GM18499 (cell line): ENCODE data around the gene ERG.

Experiments
- ATAC-seq: cut with Tn5 transposase; IDR thresholded peaks from one replicate; pipeline ENCODE4 v1.9.1; 2021; ENCODE audit warnings: moderate number of reproducible peaks; ENCODE audit not compliant: insufficient read depth, unreplicated experiment

Gene ERG

DNA sequence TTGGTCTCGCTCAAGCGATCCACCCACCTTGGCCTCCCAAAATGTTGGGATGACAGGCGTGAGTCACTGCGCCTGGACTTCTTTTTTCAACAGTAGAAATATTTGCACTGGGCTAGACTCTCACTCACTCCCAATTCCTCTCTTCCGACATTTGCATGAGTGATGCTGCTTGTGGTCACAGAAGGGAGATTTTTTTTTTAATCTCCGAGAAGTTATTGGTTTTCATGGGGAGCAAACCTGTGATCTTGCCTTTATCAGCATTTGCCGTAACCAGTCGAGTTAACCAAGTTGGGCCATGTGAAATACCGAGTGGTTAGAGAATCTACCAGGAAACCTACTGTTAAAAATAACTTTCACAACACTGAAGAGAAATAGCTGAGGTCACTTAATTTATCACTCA, 21.1 kb downstream of the ERG start:
- no peak for ATAC-seq

DNA sequence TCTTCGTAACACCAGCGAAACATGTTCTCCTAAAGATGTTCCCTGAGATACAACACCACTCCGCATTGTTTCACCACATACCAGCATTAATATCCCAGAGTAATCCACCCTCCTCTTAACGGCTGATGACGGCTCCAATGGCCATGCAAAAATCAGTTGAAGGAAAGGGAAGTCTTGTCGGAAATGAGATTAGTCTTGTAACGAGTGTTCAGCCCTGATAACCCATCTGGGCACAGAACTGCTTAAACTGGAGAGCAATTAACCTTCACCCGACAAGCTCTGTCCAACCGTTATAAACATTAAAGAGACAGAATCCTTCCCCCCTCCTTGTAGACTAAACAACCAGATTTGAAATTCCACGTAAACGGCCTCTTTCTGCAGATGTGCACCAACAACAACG, 21.9 kb downstream of the ERG start:
- ATAC-seq, result no peak

DNA sequence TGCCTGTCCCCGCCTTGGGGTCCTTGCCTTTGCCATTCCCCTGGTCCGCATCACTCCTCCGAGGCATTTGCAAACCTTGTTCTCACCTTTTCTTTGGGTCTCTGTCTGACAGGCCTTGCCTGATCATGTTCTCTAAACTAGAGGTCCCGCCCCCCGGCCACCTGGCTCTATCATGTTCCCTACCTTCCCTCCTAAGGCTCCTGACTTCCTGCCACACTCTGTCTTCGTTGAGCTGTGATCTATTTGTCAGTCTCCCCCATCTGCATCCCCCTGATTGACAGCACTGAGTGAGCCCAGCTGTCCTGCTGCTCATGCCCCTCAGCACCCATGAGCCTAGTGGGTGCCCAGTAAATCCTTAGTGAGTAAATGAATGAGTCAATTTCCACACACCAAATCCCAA, 22.8 kb downstream of the ERG start:
- ATAC-seq, result no peak

DNA sequence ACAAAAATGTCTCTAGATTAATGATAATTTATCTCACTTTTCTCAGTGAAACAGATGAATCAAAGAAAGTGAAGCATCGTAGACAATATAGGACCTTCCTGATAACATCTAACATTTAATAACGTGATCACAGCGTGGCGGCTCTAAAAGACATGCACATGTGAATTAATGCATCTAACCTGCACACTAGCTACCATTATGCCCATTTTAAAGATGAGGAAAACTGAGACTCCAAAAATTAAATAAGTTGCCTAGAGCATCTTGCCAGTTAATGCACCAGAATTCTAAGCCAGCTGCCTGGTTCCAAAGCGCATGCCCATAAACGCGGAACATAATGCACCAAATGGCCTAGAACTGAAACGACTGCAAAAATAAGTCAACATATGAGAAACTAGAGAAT, 23.5 kb downstream of the ERG start:
- no peak for ATAC-seq

DNA sequence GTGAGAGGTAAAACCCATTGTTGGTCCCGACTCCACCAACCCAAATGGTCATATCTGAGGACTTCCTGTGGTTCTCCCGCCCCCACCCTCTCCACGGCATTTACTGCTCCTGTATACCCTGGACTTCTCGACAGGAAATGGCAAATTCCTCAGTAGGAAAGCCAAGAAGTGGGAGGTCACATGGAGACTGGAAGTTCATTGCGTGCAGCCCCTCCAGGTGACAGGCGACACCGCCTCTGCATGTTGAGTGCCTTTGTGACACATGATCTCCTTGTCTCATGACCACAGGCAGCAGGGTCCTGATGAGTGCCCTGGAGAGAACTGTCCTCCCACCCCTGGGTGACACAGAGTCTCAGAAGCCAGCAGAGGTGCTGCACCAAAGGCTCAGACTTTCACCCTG, 24.2 kb downstream of the ERG start:
- ATAC-seq, result no peak

DNA sequence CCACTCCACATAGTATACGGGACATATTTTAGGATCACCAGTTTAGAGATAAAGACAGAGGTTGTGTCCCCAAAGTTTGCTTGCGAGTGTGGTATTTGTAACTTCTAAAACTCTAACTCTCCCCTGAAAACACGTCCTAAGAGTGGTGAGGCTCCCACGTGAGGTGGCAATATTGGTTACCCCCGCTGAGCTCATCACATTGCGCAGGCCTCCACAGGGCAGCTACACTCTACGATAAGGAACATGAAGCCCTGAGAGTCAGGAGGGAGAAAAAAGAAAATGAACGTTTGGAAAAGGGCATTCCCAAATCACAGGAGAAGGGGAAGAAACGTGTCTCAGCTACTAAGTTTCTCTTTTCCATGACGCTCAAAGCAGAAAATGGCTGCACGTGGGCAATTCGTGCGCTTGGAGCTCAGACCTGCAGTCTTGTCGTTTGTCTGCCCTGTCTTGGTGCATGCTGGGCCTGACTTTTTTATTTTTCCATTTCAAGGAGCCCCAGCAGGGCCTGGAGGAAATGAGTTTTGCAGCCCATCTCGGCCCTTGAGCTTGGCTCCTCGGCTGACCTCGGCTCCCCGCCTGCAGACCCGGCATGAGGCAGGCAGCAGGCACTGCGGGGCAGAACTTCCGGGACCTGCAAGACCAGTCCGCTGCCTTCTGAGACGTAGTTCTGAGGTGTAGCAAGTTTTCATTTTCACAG, 25.7 kb downstream of the ERG start:
- ATAC-seq, result no peak

DNA sequence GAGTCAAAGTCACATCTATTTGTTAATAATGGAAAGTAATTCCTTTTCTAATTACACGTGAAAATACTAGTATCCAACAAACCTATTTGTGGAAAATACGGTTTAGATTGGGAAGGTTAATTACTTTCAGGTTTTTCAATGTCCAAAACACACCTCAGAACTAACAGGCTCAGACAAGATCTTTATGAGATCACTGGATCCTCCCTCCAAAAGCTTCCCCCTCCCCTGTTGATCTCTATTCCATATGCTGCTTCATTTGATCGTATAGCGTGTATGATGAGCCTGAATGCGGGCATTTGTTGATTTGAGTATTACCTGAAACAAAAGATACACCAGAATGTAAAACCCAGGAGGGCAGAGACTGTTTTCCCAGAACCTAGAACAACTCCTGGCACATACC, 26.5 kb downstream of the ERG start:
- ATAC-seq, result no peak

DNA sequence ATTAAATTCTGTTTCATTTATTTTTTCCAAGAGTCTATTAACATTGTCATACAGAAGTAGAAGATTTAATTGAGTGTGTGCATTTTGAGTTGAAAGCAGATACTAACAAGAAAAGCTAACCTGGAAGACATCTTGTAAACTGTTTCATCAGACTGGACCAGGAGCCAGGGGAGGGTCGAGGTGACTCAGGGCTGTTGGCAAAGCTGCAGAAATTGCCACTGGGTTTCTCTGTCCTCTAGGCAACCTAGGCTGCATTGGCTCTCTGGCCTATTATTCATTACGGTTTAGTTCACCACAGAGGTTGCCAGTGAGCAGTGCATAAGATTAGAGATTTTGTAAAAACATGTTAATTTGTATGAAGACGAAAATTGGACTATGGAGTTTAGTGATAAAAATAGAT, 27.5 kb downstream of the ERG start:
- no peak for ATAC-seq

DNA sequence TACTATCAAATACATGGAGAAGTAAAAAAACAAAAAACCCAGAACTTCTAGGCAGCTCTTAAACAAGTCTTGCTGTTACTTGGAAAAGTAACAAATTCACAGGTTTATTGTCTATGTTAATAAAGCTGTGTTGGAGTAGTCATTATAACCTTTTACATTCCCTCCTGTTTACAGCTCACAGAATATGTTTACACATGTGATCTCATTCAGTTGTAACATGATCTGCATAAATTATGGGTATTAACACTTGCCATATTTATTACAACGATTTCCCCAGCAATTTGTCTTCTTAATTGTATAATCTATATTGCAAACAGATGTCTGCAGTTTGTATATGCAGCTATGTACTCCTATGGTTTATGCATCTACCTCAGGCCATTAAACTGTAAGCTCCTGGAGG, 28.6 kb downstream of the ERG start:
- ATAC-seq, result no peak

DNA sequence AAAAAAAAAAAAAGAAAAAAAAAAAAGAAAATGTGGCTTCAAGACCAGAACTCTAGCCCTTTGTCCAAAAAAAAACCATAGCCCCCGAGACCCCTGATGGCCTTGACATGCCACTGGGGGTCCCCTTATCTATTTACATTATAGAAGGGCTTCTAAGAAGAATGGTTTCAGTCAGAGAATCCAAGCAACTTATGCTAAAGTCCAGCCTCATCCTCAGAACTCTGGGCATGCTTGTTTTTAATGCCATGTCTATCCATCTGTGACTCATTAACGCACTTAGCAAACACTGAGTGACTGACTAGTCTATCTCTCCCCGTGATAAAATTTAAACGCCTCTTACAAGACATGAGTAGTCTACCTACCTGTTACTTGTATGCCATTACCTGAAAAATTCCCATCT, 29.3 kb downstream of the ERG start:
- ATAC-seq, result no peak

DNA sequence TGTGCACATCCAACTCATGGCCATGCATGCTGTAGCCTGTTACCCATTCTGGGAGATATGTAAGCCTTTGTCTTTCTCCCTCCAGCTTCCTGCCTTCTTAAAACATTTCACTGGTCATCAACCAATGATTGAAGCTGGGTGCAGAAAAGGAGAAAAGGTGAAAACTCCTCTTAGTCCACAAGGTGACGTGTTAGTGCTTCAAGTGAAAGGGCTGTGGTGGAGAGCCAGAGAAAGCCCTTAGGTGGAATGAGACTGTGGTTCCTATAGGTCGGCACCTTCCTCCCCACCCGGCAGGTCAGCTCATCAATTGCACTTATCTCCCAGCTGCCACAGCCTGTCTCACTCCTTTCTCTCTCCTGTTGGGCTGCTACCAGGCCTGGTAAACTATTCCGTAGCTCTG, 30.4 kb downstream of the ERG start:
- ATAC-seq, result no peak

DNA sequence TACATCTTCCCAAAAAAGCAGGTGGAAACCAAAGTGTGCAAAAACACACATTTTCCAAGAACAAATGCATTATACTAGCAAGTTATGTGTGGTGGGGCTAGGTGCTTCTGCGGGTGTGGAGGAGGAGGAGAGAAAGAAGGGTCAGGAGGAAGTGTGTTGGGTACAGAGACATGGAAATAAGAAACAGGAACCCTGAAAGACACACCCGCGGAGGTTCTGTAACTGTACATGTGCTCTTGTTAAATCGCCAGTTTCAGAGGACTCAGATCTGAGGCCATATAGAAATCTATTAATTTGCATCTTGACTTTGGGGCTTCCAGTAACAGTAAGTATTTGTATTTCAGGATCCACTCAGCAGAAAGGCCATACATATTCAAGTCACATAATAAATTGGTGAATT, 30.9 kb downstream of the ERG start:
- no peak for ATAC-seq

DNA sequence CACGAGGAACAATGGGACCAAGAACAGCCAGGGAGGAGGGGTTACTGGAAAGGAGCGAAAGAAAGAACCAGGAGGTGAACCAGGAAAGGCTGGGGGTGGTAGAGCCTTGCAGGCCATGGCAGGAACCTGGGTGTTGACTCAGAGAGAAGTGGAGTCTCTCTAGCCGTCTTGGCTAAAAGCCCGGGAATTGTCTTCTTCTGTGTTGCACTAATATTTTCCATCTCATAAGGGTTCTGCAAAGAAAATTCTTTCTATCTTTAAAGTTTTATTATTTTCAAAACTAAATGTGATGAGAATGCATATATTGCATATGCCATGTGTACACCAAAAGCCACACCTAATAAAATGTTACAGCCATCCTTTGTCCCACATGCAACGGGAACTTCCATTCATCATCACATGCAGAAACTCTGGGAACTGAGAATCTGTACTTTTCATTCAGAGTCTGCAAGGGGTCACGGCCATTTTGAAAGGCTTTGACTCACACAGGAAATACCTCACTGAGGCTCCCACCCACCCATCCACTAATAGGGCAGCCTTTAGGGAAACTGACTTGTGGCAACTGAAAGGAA, 38.0 kb downstream of the ERG start:
- no peak for ATAC-seq

DNA sequence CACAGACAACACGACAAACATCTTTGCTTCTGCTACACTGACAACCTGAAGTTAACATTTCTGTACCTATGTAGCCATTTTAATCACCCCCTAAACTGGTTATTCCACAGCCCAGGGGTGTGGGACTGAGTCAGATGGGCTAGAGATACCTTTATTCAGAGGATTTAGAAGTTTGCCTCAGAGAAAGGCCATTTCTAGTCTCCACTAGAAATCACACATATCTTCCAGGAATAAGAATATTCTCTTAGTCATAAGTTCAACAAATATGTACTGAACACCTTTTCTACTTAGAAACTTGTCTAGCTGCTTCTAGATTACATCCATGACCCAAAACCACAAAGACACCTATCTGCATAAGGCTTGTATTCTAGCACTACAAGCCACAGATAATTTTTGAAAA, 38.8 kb downstream of the ERG start:
- ATAC-seq, result no peak

DNA sequence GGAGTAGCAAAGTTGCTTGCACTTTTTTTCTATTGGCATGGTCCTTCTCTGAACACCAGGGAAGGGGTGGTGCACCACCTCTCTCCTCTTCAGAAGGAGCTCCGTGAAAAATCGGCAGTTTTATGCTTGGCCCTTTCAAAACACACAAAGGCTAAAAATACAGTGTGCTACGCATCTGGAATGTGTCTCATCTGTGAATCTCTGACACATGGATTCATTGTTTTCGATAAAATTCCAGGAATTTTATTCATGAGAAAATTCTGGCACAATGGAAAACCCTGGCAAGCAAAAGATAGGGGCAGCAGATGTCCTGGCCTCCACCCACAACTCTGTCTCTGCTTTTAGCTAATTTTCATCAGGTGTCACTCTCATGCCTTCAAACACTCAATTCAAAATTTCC, 42.9 kb downstream of the ERG start:
- no peak for ATAC-seq

DNA sequence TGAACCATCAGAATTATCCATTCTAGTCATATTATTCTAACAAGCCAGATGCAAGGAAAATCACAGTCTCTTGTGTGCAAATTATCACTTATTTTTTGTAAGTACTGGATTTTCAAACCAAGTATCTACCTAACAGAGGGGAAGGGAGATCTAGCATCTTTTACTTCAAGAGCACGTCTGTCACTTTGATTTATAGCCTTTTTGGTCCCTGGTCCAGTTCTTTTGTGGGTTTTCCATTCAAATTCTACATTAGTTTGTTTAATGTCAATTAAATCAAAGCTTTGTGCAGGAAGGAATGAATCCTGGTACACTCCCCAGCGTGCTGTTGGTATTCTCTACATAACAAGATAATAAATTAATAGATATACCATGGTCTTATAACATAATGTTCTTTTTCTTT, 43.6 kb downstream of the ERG start:
- no peak for ATAC-seq

DNA sequence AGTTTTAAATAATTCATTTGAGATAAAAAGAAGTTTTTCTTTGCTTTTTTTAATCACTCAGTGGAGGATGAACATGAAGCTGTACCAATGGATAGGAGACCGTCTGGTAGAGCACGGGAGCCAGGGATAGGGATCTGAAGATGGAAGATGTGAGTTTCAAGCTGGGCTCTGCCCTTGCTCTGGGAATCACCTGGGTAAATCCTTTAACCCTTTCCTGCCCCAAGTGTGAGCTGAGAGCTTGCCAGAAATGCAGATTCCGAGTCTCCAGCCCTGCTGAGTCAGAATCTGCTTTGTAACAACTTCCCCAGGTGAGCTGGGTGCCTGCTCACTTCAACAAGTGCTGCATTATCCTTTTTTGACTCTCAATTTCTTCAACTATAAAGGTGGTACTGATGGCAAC, 44.1 kb downstream of the ERG start:
- ATAC-seq, result no peak

DNA sequence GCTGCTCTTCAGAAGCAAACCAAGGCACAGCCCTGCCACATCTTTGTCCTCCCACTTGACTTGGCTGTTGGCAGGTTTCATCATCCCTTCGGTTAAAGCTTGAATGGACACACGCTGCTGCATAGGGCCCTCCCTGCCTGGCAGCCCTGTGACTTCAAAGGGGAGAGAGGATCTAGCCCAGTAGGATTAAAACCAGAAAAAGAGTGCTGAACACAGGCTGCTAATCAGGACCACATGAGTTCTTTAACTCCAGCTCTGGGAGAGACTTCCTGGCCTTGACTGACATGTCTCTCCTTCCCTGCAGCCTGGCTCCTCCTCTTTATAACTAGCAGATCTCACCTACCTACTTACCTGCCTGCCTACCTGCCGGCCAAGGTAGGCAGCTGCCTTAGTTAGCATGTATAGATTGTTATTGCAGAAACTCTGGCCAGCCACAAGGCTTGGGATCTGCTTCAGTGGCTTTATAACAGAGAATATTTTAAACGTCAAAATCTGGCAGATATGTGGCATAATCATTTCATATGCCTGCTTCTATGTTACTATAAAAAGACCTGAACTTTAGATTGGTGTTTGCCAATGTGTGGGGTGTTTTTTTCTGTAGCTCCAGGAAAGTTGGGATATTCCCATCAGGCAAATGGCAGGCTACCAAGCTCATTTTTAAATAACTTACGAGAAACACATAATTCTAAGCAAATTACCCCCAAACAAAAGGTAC, 49.4 kb downstream of the ERG start:
- ATAC-seq, result no peak

DNA sequence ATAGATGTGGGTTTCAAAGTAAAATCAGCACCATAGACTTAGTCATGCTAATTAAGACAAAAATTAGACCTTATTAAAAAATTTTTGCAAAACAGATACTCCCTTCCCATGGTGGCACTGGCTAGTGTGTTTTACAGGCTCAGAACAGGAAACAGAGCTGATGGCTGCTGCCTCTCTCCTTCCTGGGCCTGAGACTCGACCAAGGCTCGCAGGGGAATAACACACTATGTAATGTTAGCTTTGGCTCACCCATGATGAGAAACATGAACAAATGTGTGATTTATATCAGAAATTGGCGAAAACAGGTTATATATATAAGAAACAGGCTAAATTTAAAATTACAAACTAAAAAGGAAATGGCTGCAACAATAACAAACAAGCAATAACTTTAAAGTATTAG, 50.7 kb downstream of the ERG start:
- no peak for ATAC-seq

DNA sequence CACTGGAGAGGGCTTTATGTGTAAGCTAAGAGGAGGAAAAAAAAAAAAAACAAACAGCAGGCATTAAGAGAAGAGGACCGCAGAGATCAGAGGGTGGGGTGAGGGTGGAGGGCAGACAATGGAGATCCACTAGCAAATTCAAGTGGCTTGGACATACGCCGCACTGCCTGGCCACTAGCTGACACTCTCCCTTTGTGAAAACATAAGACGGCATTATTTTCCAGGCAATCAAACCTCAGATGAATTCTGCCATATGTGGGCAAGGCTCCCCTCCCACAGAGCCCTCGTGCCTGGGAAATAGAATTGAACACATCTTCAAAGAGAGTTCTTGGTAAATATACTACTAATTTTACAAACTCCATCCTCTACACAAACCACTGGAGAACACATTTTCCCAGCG, 53.6 kb downstream of the ERG start:
- ATAC-seq, result no peak

DNA sequence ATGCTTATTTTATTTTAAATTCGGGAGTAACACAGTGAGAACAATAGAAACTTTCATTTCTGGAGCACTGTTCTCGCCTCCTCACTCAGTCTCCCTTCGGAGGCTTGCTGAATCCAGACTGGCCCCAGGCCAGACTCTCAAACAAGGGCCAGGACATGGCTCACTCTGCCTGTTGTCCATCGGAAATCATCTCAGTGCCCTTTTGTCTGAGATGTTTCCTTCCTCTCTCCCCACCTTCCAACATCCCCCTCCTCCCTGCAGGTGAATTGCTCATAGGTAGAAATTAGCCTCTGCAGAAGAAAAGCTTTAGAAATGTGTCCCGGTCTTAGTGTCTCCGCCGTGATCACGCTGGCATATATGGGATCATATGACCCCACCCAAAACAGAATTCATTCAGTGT, 55.2 kb downstream of the ERG start:
- ATAC-seq, result no peak

DNA sequence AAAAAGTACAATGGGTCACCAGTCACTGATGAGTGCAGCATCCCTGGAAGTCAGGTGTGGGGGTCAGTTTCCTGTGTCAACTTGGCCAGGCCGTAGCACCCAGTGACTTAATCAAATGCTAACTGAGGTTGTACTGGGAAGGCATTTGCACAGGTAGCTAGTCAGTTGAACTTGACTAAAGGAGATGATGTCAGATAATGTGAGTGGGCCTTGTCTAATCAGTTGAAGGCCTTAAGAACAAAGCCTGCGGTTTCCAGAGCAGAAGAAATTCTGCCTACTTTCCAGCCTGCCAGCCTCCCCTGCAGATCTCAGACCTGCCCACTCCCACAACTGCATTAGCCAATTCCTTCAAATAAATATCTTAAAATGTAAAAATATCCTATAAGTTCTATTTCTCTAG, 57.1 kb downstream of the ERG start:
- no peak for ATAC-seq
